ENCODE data around the gene TMEM271.

The TMEM271 gene

GRCh38 chr4:581181-581580, 5.1 kb upstream of the TMEM271 start:
- TF ChIP-seq TOX (CRISPR knock-in tag; IDR thresholded peaks at IDR 0.05; ENCODE audit: borderline replicate concordance) = no peak
- TF ChIP-seq SNAI2 (CRISPR knock-in tag; IDR thresholded peaks at IDR 0.05) = no peak
- TF ChIP-seq PPARA (CRISPR knock-in tag; IDR thresholded peaks at IDR 0.05; ENCODE audit: borderline replicate concordance) = no peak
- TF ChIP-seq ZNF8 (CRISPR knock-in tag; IDR thresholded peaks at IDR 0.05) = no peak
- TF ChIP-seq ZC3H10 (CRISPR knock-in tag; IDR thresholded peaks at IDR 0.05) = no peak
- no peak for TF ChIP-seq ZNF70 (CRISPR knock-in tag; IDR thresholded peaks at IDR 0.05)
- no peak for ATAC-seq

- no peak for TF ChIP-seq ESRRG (CRISPR knock-in tag; IDR thresholded peaks at IDR 0.05)
- no peak for TF ChIP-seq CREB5 (CRISPR knock-in tag; IDR thresholded peaks at IDR 0.05; ENCODE audit: low read depth)
- no peak for TF ChIP-seq TOX (CRISPR knock-in tag; IDR thresholded peaks at IDR 0.05; ENCODE audit: borderline replicate concordance)
- no peak for TF ChIP-seq ARNTL (CRISPR knock-in tag; IDR thresholded peaks at IDR 0.05; ENCODE audit: borderline replicate concordance, low read depth)
- no peak for TF ChIP-seq ZNF8 (CRISPR knock-in tag; IDR thresholded peaks at IDR 0.05)
- no peak for ATAC-seq
Measured at GRCh38 chr4:579543-580175, 3.6 kb upstream of the TMEM271 start.

GRCh38 chr4:578451-579443, 2.7 kb upstream of the TMEM271 start:
- ATAC-seq = no peak
- TF ChIP-seq ZNF565 (CRISPR knock-in tag; conservative IDR thresholded peaks at IDR 0.05; ENCODE audit: low read depth) = no peak
- no peak for TF ChIP-seq RARB (CRISPR knock-in tag; IDR thresholded peaks at IDR 0.05)
- no peak for TF ChIP-seq ARNTL (CRISPR knock-in tag; IDR thresholded peaks at IDR 0.05; ENCODE audit: borderline replicate concordance, low read depth)
- no peak for TF ChIP-seq PPARA (CRISPR knock-in tag; IDR thresholded peaks at IDR 0.05; ENCODE audit: borderline replicate concordance)
- TF ChIP-seq ZC3H10 (CRISPR knock-in tag; IDR thresholded peaks at IDR 0.05) = no peak
- no peak for TF ChIP-seq OSR1 (CRISPR knock-in tag; IDR thresholded peaks at IDR 0.05)
- TF ChIP-seq ZFP30 (CRISPR knock-in tag; IDR thresholded peaks at IDR 0.05) = no peak
- no peak for TF ChIP-seq BACH2 (CRISPR knock-in tag; IDR thresholded peaks at IDR 0.05; ENCODE audit: borderline replicate concordance)
- TF ChIP-seq CSRNP3 (CRISPR knock-in tag; IDR thresholded peaks at IDR 0.05) = no peak
- TF ChIP-seq ZFP3 (CRISPR knock-in tag; IDR thresholded peaks at IDR 0.05) = no peak
- no peak for TF ChIP-seq CSDC2 (CRISPR knock-in tag; IDR thresholded peaks at IDR 0.05)
- TF ChIP-seq TOX (CRISPR knock-in tag; IDR thresholded peaks at IDR 0.05; ENCODE audit: borderline replicate concordance) = no peak
- no peak for TF ChIP-seq PATZ1 (CRISPR knock-in tag; IDR thresholded peaks at IDR 0.05; ENCODE audit: borderline replicate concordance)
- no peak for TF ChIP-seq ZNF8 (CRISPR knock-in tag; IDR thresholded peaks at IDR 0.05)
- TF ChIP-seq POU6F1 (CRISPR knock-in tag; IDR thresholded peaks at IDR 0.05; ENCODE audit: borderline replicate concordance, low read depth) = no peak

Data from SK-N-SH treated with all-trans-retinoic acid at 6 μM for 48 hours (cell line).